ENCODE results near the gene GRIK2. TPM values are rescaled to one million over a fixed set of nuclear protein-coding genes. Genes with fewer than 3 reads are reported as not detected.

GRIK2 gene
- polyA plus RNA-seq, 1 donor, result 1.3 TPM

DNA sequence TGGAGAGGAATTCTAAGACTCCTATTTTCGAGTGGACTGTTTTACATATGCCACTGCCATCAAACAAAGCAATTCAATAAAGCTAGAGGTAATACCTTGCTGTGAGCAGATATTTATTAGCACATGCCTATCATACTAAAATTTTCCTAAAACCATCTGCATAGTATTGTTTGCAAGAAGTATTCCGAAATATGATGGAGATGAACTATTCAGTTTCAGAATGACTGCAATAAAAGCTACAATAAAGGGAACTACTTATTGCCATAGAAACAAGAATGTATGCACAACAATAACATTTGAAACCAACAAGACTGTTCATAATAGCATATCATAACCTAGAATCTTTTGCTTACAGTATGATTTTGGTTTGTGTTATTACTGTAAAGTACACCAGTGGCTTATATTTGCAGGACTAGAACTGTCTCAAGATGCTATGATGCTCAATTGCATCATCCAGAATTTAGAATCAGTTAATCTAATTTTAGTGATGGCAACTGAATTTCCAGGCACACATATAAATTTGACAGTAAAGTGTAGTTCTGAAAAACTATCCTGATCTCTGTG, 144.3 kb downstream of the GRIK2 start:
- DNase-seq (ENCODE audit: low read depth), result no peak

- no peak for DNase-seq (ENCODE audit: low read depth)
Observed at GRCh38 chr6:101539510-101540245, 146.2 kb downstream of the GRIK2 start.

DNA sequence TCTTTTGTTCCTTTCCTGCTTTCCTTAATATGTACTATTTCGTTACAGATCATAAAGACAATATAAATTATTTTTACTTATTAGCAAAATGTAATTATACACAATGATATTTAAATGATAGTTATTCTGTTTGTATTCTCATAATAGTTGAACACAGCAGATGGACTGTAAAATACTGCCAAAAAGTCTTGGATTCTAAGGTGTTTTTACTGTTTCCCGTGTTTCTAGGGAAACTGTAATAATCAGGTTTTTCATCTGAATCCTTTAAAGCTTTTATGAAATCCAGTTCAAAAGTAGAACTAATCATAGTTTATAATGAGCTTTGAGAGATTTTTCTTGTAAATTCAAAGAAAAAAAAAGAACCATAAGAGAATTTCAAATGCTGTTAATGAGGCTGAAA, 148.4 kb downstream of the GRIK2 start:
- no peak for DNase-seq (ENCODE audit: low read depth)

DNA sequence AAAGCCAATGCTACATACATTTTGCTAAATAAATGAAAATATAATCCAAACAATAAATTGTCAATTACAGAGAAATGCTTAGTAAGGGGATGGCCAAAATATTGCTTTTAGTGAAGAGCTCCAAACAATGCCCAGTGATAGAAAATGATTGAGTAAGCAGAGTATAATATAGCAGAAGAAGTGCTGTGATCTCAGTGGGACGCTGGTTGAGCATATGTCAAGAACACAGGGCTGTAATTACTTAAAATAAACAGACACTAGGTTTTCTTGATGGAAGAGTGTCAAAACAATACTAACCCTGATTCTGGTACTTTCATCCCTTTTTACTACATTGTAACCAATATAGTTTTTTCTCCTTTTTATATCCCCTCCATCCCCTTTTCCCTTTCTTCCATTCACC, 150.3 kb downstream of the GRIK2 start:
- no peak for DNase-seq (ENCODE audit: low read depth)

DNA sequence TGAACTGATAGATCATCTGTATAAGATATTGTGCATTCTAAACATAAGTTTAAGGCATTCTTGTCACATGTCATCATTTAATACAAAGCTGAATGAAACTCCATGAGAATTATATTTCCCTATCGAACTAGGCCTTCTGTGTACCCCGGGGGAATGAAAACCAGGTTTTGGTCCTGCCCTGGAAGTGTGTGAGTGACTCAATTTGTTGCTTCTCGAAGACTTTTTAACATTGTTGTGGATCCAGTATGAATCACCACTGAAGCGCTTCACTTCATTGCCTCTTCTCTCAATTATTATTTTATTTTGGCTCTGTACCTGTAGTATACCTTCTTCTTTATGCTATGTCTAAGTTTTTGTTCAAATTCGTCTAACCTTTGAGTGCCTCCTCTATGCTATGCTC, 150.8 kb downstream of the GRIK2 start:
- no peak for DNase-seq (ENCODE audit: low read depth)

- no peak for DNase-seq (ENCODE audit: low read depth)
Observed at GRCh38 chr6:101545191-101545590, 151.7 kb downstream of the GRIK2 start.

GRCh38 chr6:101550451-101550850, 156.9 kb downstream of the GRIK2 start:
- no peak for DNase-seq (ENCODE audit: low read depth)

DNA sequence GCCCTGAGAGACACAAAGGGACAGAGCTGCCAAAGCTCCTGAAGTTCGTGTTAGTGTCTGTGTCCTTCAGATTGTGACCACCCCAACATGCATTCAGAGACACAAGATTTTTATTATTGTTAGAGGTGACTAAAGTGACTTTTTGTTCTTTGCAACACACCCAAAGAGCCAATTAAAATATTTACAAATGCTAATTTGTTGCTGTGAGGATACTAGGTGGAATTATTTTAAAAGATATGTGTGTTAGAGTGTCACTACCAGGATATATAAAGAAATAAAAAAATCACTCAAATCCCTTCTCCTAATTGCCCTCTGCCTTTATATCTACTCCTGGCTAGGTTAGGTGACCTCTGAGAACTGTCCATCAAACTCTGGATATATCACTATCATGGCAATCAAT, 160.7 kb downstream of the GRIK2 start:
- DNase-seq (ENCODE audit: low read depth), result no peak

GRCh38 chr6:101558712-101559111, 165.2 kb downstream of the GRIK2 start:
- no peak for DNase-seq (ENCODE audit: low read depth)

DNA sequence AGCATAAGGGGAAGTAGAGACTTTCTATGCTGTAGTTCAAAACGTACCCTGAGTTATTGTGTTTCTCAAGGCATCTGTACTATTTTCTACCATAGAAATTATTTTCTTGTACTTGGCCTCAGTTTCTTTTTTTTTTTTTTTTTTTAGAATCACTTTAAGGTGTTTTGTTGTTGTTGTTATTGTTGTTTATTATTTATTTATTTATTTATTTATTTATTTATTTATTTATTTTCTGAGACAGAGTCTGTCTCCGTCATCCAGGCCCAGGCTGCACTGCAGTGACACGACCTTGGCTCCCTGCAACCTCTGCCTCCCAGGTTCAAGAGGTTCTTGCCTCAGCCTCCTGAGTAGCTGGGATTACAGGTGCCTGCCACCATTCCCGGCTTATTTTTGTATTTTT, 179.1 kb downstream of the GRIK2 start:
- no peak for DNase-seq (ENCODE audit: low read depth)

DNA sequence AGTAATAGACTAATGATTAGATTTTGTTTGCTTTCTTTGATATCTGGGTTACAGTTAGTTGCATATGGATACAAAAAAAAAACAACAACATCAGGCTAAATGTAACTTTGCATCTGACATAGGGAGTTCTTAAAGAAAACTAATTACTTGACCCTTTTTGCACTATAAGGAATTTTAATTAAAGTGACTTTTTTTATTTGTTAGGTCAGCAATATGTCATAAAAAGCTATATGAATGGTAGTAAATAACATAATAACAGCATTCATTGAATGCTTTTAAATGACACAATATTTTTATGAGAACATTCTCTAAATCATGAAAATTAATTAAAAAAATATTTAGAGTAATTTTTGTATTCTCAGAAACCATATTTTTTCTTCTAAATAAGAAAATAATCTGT, 183.6 kb downstream of the GRIK2 start:
- DNase-seq (ENCODE audit: low read depth), result no peak

- no peak for DNase-seq (ENCODE audit: low read depth)
Observed at GRCh38 chr6:101578306-101578705, 184.8 kb downstream of the GRIK2 start.

DNA sequence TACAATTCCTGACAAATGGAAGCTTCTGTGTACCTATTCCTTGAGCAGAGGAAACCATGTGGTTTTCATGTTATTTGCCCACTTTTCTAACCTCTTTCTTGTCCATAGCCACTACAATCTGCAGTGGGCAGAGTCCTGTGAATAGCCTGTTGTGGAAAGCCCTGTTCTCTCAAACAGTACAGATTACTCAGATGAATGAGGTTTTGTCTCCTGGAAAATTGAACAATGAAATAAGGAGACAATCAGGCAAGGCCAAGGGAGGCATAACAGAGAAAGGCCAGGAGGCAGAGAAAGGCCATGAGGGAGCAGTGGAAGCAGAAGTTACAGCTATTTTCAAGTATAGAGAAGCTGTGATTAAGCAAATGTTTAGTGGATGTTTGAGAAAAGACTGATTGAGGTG, 189.3 kb downstream of the GRIK2 start:
- DNase-seq (ENCODE audit: low read depth), result no peak

DNA sequence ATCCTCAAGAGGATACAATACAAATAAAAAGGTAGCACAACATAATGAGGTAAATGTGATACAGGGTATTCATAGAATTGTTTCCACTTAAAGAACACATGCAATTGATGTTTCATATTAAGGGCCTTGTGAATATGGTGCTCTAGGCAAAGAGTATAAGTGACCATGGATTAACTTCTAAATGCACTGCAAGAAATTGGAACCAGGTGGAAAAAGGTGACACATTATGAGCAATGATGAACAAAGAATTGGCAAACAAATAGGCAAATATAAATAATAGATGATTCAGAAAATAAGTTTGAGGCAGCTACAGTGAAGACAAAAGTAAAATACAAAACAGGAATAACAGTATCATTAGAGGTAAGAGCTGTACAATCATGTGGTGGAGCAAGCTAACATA, 192.0 kb downstream of the GRIK2 start:
- no peak for DNase-seq (ENCODE audit: low read depth)

GRCh38 chr6:101588343-101588742, 194.8 kb downstream of the GRIK2 start:
- no peak for DNase-seq (ENCODE audit: low read depth)

DNA sequence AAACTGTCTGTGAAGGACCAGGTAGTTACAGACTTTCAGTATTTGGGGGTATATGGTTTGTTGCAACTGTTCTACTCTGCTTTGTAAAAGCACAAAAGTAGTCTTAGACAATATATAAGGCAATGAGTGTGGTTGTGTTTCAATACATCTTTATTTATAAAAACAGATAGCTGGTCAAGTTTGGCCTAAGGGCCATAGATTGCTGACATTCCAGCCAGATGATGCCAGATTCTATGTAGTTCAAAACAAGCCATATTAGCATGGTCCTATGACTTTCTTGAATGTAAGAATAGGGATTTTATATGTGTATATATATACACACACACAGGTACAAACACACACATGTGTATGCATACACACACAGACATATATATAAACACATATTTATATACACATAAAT, 201.8 kb downstream of the GRIK2 start:
- no peak for DNase-seq (ENCODE audit: low read depth)

DNA sequence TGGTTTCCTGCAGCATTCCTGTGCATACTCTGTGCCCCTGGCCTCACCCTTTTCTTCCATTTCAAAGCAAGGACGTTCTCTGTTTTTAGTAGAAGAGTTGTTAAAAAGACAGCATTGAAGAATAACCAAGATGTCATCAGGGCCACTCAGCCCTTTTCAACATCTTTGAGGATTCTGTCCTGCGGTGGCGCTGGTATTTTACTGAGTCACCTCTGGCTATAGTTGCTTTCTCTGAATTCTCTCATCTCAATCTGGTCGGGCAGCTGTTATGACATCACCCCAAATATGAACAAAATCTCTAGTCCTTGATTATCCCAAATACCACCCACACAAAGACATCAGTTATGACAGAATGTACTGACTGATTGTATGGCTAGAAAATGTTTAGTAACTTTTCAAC, 204.2 kb downstream of the GRIK2 start:
- no peak for DNase-seq (ENCODE audit: low read depth)

GRCh38 chr6:101605426-101605825, 211.9 kb downstream of the GRIK2 start:
- no peak for DNase-seq (ENCODE audit: low read depth)

- no peak for DNase-seq (ENCODE audit: low read depth)
Observed at GRCh38 chr6:101605874-101606273, 212.4 kb downstream of the GRIK2 start.

DNA sequence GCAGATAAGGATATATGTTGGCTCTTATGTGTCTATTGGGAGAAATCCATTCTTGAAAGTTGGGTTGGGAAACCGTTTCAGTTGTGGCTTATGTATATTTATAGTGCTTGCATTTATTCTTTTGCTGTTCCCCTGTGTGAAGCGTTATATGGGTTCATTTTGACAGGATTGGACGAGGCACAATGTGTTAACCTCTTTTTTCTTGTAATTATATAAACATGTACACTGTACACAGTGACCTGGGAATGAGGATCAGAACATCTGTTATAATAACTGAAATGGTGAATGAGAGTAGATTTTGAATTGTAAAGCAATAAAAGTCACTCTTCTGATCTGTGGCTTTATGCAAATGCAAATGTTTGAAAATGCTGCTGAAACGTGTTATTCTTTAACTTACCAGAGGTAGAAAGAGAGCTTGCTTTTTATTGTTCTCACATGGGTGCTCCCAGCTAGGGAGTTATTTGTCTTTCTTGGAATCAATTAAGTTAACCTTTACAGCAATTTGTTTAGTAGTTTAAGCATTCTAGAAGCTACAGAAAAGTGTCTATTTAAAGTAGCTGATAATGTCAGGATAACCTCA, 213.7 kb downstream of the GRIK2 start:
- no peak for DNase-seq (ENCODE audit: low read depth)

GRCh38 chr6:101608703-101609102, 215.2 kb downstream of the GRIK2 start:
- no peak for DNase-seq (ENCODE audit: low read depth)

DNA sequence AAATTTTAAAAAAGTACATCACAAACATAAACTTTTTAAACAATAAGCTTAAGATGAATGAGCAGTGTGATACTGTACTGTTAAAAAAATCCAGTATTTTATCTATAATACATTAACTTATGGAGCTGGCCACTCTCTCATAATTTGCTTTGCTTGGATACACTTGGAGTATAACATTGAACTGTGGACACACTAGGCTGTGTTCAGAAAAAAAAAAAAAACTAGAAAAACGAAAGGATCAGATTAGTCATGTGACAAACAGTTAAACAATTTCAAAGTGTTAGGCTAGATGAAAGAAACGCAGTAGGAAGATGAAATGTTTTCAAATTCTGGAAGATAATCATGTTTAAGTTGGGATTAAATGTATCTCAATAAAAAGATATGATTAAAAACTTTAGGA, 220.0 kb downstream of the GRIK2 start:
- no peak for DNase-seq (ENCODE audit: low read depth)

DNA sequence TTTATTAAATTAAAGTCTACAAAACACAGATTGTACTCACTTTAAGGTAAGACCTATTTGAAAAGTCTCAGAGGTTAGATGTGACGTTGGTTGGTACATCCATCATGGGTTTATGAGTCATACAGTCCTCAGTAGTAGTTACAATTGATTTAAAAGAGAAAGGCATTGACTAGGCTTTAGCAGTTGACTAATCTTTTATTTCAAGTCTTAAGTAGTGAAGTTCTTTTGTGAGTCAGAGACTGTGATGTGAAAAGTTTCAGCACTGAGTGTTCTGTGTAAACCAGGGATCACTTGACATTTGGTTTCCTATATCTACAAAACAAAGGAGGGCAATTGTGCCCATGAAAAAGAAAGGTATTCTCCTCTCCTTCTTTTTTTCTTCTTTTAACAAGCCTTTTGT, 221.3 kb downstream of the GRIK2 start:
- DNase-seq (ENCODE audit: low read depth), result no peak

DNA sequence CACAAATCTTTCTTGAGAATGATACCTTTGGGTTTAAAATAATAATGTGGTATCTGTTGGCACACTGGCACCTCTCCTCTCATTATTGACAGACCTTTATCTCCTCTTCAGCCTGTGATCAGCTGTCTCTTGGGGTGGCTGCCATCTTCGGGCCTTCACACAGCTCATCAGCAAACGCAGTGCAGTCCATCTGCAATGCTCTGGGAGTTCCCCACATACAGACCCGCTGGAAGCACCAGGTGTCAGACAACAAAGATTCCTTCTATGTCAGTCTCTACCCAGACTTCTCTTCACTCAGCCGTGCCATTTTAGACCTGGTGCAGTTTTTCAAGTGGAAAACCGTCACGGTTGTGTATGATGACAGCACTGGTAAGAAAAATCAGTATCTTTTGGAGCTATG, 232.8 kb downstream of the GRIK2 start:
- no peak for DNase-seq (ENCODE audit: low read depth)
